Measurements from ENCODE around the gene CSKMT. TPM values are rescaled to one million over a fixed set of nuclear protein-coding genes. Genes with fewer than 3 reads are reported as not detected.
A peak's percentile ranks its signal among the peaks of the same experiment; 100 is the strongest.

The CSKMT gene
- total RNA-seq, 1 experiment from 2014 or later, result 40.1 TPM

DNA sequence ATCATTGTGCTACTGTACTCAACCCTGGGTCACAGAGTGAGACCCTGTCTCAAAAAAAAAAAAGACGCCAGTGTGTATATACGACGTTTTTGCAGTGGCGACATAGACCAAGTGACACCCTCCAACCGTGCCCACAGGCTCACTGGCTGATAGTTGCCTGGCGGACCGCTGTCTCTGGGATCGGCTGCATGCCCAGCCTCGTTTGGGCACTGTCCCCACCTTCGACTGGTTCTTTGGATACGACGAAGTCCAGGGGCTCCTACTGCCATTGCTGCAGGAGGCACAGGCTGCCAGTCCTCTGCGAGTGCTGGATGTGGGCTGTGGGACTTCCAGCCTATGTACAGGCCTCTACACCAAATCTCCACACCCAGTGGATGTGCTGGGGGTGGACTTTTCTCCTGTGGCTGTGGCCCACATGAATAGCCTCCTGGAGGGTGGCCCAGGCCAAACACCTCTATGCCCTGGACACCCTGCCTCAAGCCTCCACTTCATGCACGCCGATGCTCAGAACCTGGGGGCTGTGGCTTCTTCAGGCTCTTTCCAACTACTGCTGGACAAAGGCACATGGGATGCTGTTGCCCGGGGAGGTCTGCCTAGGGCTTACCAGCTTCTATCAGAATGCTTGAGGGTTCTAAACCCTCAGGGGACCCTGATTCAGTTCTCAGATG, 1.3 kb downstream of the CSKMT start:
- Histone ChIP-seq H3K9me3 (no peaks in the 10 kb centered on the region), H3K27me3 (replicated peaks; ENCODE audit: control insufficient read depth, insufficient read depth, low read length) (no peaks in the 10 kb centered on the region), H3K4me1 (peaks cover 23% of the 10 kb centered on the region), H3K4me3 (ENCODE audit: low read depth, low read length) (peak overlapping the region; percentile 50), H3K36me3 (ENCODE audit: control insufficient read depth, insufficient read depth, low read length) (peaks cover 7% of the 10 kb centered on the region)
- Mint-ChIP-seq H3K36me3 (ENCODE audit: insufficient read depth, unreplicated experiment) (peaks cover 79% of the 10 kb centered on the region), H3K9me3 (ENCODE audit: unreplicated experiment) (no peaks in the 10 kb centered on the region), H3K4me1 (ENCODE audit: low read depth, unreplicated experiment) (peaks cover 11% of the 10 kb centered on the region), H3K27ac (ENCODE audit: unreplicated experiment) (peak overlapping the region; percentile 97), H3K4me3 (ENCODE audit: unreplicated experiment) (peak overlapping the region; percentile 99), H3K27me3 (ENCODE audit: insufficient read depth, unreplicated experiment) (no peaks in the 10 kb centered on the region)
- ChIA-PET CTCF (interaction anchor here (1.4 to 2.1 kb wide), 3 partner anchors 13 to 93 kb away, joined by 4 to 7 read pairs (median 6); partner anchors contain the start of genes EEF1G, INTS5 and TUT1), POLR2A (interaction anchor here (0.5 to 2.1 kb wide), 7 partner anchors 13 to 1639 kb away, joined by 3 to 46 read pairs (median 8); partner anchors contain the start of genes ESRRA, HNRNPUL2, INTS5 and STX5)
- BruUV-seq (replicated peaks), result no TSS peak
- no peak for TF ChIP-seq CTCF (IDR thresholded peaks at IDR 0.05; ENCODE audit: insufficient read depth in 1 of 2, low read depth in 1 of 2, low read length in 1 of 2, severe bottlenecking in 1 of 2, unreplicated experiment in 1 of 2)
- intact Hi-C loops (cut with micrococcal nuclease; ENCODE audit: unreplicated experiment), result no loop called here
- DNase-seq, result no peak

DNA sequence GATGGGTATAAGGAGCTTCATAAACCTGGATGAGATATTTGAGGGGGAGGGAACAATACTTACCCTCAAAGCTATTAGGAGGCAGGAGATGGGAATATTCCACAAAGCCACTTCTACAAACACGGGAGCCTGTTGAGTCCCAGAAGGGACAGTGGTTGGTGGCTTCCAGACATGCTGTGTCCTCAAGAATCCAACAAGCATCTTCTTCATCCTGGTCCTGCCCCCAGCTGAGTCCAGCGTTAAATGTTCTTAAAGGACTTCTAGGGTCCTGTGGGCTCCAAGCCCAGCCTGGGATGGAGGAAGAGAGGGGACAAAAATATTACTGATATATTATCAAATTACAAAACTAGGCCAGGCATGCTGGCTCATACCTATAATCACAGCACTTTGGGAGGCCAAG, 2.3 kb downstream of the CSKMT start:
- H3K36me3 ChIP-seq (ENCODE audit: control insufficient read depth, insufficient read depth, low read length), result peaks cover 7% of the 10 kb centered on the region
- intact Hi-C loops (cut with micrococcal nuclease; ENCODE audit: unreplicated experiment), result no loop called here
- CTCF ChIA-PET, result interaction anchor here (0.5 to 2.0 kb wide), 2 partner anchors 12 to 56 kb away, joined by 6 to 7 read pairs; no protein-coding TSS in a partner anchor
- POLR2A ChIA-PET, result interaction anchor here (1.0 kb wide), 1 partner anchor 76 kb away, joined by 3 read pairs; the partner anchor contains the start of gene TUT1
- no peak for TF ChIP-seq CTCF (IDR thresholded peaks at IDR 0.05; ENCODE audit: insufficient read depth in 1 of 2, low read depth in 1 of 2, low read length in 1 of 2, severe bottlenecking in 1 of 2, unreplicated experiment in 1 of 2)
- Mint-ChIP-seq H3K4me3 (ENCODE audit: unreplicated experiment) (no peak overlapping the region), H3K4me1 (ENCODE audit: low read depth, unreplicated experiment) (peaks cover 14% of the 10 kb centered on the region), H3K27ac (ENCODE audit: unreplicated experiment) (no peak overlapping the region), H3K9me3 (ENCODE audit: unreplicated experiment) (no peaks in the 10 kb centered on the region), H3K27me3 (ENCODE audit: insufficient read depth, unreplicated experiment) (no peaks in the 10 kb centered on the region), H3K36me3 (ENCODE audit: insufficient read depth, unreplicated experiment) (peaks cover 86% of the 10 kb centered on the region)
- no TSS peak for BruUV-seq (replicated peaks)
- peaks cover 24% of the 10 kb centered on the region for H3K4me1 ChIP-seq
- no peak overlapping the region for H3K4me3 ChIP-seq (ENCODE audit: low read depth, low read length)
- no peak for DNase-seq
- H3K9me3 ChIP-seq, result no peaks in the 10 kb centered on the region
- H3K27me3 ChIP-seq (replicated peaks; ENCODE audit: control insufficient read depth, insufficient read depth, low read length), result no peaks in the 10 kb centered on the region

DNA sequence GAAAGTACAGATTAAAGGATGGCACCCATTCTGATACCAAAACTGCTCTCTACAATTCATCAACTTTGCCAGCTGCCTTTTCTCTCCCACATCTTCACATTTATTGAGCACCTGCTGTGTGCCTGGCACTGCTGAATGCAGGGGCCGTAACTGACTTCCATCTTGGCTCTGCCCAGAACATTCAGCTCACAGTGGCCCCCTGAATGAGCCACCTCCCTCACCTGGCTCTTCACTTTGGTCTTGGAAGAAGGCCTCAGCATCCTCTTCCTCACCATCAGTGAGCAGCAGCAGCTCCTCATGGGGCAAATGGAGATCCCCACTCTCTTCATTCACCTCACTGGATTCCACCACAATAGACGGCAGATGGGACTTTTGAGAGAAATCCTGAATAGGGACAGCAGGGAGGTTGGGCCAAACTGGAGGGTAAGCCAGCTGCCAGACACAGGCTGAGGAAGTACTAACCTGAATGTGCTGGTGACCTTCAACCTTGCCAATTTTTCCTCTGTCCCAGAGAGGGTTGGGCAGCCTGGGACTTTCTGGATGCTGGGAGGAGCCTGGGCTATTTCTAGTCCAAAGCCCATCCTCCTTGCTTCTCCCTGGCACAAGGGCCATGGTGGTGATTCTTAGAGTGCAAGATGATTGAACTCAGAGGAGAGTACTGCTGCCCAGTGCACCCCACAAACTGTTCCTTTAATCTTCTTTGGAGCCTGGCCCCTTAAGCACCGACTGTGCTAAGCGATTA, 4.5 kb downstream of the CSKMT start:
- no TSS peak for BruUV-seq (replicated peaks)
- no peak for TF ChIP-seq CTCF (IDR thresholded peaks at IDR 0.05; ENCODE audit: insufficient read depth in 1 of 2, low read depth in 1 of 2, low read length in 1 of 2, severe bottlenecking in 1 of 2, unreplicated experiment in 1 of 2)

More for the DNA sequence above, 4.5 kb downstream of the CSKMT start:
- H3K9me3 Mint-ChIP-seq (ENCODE audit: unreplicated experiment), result no peaks in the 10 kb centered on the region
- peak overlapping the region; percentile 5 for H3K27ac Mint-ChIP-seq (ENCODE audit: unreplicated experiment)
- no peak overlapping the region for H3K4me3 Mint-ChIP-seq (ENCODE audit: unreplicated experiment)
- no peaks in the 10 kb centered on the region for H3K27me3 ChIP-seq (replicated peaks; ENCODE audit: control insufficient read depth, insufficient read depth, low read length)
- no peak for DNase-seq
- peaks cover 32% of the 10 kb centered on the region for H3K4me1 ChIP-seq
- H3K36me3 ChIP-seq (ENCODE audit: control insufficient read depth, insufficient read depth, low read length), result peaks cover 7% of the 10 kb centered on the region
- ChIA-PET CTCF (interaction anchor here (0.6 kb wide), 1 partner anchor 14 kb away, joined by 4 read pairs; no protein-coding TSS in a partner anchor), POLR2A (no interaction called here)
- H3K4me1 Mint-ChIP-seq (ENCODE audit: low read depth, unreplicated experiment), result peaks cover 14% of the 10 kb centered on the region
- no peaks in the 10 kb centered on the region for H3K9me3 ChIP-seq
- H3K27me3 Mint-ChIP-seq (ENCODE audit: insufficient read depth, unreplicated experiment), result no peaks in the 10 kb centered on the region
- no peak overlapping the region for H3K4me3 ChIP-seq (ENCODE audit: low read depth, low read length)
- H3K36me3 Mint-ChIP-seq (ENCODE audit: insufficient read depth, unreplicated experiment), result peaks cover 84% of the 10 kb centered on the region
- intact Hi-C loops (cut with micrococcal nuclease; ENCODE audit: unreplicated experiment), result loop anchor here (10.0 kb wide), 1 partner anchor 275 kb away; no protein-coding TSS in a partner anchor

Data from Caco-2 (cell line).